ENCODE measurements around the gene IPCEF1. TPM values are rescaled to one million over a fixed set of nuclear protein-coding genes. Genes with fewer than 3 reads are reported as not detected.

IPCEF1 gene
- total and polyA plus RNA-seq, 2 of the 4 experiments (the other 2 are of a cell fraction): under 0.01 to 0.03 TPM

- H3K9ac ChIP-seq (ENCODE audit: low read depth, low read length): no peak overlapping the region
- no peak overlapping the region for H3K4ac ChIP-seq (ENCODE audit: low read depth, low read length)
- ATAC-seq (ENCODE audit: low read depth): no peak
- no peak overlapping the region for H2BK20ac ChIP-seq (ENCODE audit: low read depth, low read length)
- no peaks in the 10 kb centered on the region for H3K9me1 ChIP-seq (ENCODE audit: insufficient read depth, low read length)
- no peaks in the 10 kb centered on the region; the same call in 1 of the 2 replicates for H3K27me3 ChIP-seq (ENCODE audit: control insufficient read depth, insufficient read depth, low read length)
- ChIA-PET CTCF (no interaction called here), POLR2A (ENCODE audit: unreplicated experiment) (no interaction called here)
- no peak overlapping the region for H3K23ac ChIP-seq (ENCODE audit: low read depth, low read length)
- no peak overlapping the region for H2BK15ac ChIP-seq (ENCODE audit: low read depth, low read length)
- no peak overlapping the region for H3K14ac ChIP-seq (replicated peaks; ENCODE audit: low read depth, low read length)
- peaks cover 2% of the 10 kb centered on the region; the same call in 1 of the 2 replicates for H3K4me1 ChIP-seq (ENCODE audit: control insufficient read depth, insufficient read depth, low read length)
- no peak overlapping the region for H2AFZ ChIP-seq (replicated peaks; ENCODE audit: low read length, poor library complexity)
- in situ Hi-C loops (cut with MboI; ENCODE audit: low sequenced_read_pairs) (no loop called here), intact Hi-C loops (cut with micrococcal nuclease) (no loop called here), dilution Hi-C loops (cut with HindIII; ENCODE audit: low sequenced_read_pairs, unreplicated experiment) (no loop called here)
- H3K4me2 ChIP-seq (ENCODE audit: low read depth, low read length): no peak overlapping the region
- no peak overlapping the region for H3K4me3 ChIP-seq (ENCODE audit: insufficient read depth, low read depth, low read length)
- H4K20me1 ChIP-seq (ENCODE audit: insufficient read depth, low read length): no peaks in the 10 kb centered on the region
- no TSS peak for BruUV-seq (replicated peaks)
- H2BK120ac ChIP-seq (ENCODE audit: low read depth, low read length): no peak overlapping the region
- 49% methylated on average over 4 of the region's 5 CpGs; no CpG with 5 or more reads in 1 of the 2 experiments for WGBS, 2 experiments (ENCODE audit: extremely low coverage in 2 of 2, insufficient read length in 1 of 2)
- no peak overlapping the region for H3K56ac ChIP-seq (ENCODE audit: extremely low read depth, insufficient read depth, low read length)
- no peak overlapping the region for H4K91ac ChIP-seq (ENCODE audit: insufficient read depth, low read depth, low read length)
- H3K36me3 ChIP-seq (ENCODE audit: control insufficient read depth, insufficient read depth, low read length): no peaks in the 10 kb centered on the region
- no peak overlapping the region for H3K18ac ChIP-seq (ENCODE audit: low read depth, low read length)
- H2AK5ac ChIP-seq (ENCODE audit: low read depth, low read length): no peak overlapping the region
- no peak overlapping the region for H4K8ac ChIP-seq (ENCODE audit: low read depth in 2 of 2, low read length in 2 of 2)
- no peak overlapping the region for H4K5ac ChIP-seq (ENCODE audit: low read depth, low read length)
- no peak overlapping the region for H3K27ac ChIP-seq (ENCODE audit: insufficient read depth, low read length)
- no peak for TF ChIP-seq POLR2A (IDR thresholded peaks at IDR 0.05; ENCODE audit: low read depth, low read length)
- TF ChIP-seq MAFK (IDR thresholded peaks at IDR 0.05; ENCODE audit: low read depth, low read length): no peak
- TF ChIP-seq NFE2L2 (IDR thresholded peaks at IDR 0.05; ENCODE audit: low read depth, low read length): no peak
- no peak for TF ChIP-seq RAD21 (IDR thresholded peaks at IDR 0.05; ENCODE audit: low read length)
- TF ChIP-seq CEBPB (IDR thresholded peaks at IDR 0.05; ENCODE audit: low read depth, low read length): no peak
- TF ChIP-seq MAZ (IDR thresholded peaks at IDR 0.05; ENCODE audit: borderline replicate concordance, low read depth, low read length): no peak
- TF ChIP-seq SMC3 (IDR thresholded peaks at IDR 0.05; ENCODE audit: low read depth, low read length): no peak
- TF ChIP-seq BHLHE40 (IDR thresholded peaks at IDR 0.05; ENCODE audit: low read depth, low read length): no peak
- TF ChIP-seq, protein P1, sequence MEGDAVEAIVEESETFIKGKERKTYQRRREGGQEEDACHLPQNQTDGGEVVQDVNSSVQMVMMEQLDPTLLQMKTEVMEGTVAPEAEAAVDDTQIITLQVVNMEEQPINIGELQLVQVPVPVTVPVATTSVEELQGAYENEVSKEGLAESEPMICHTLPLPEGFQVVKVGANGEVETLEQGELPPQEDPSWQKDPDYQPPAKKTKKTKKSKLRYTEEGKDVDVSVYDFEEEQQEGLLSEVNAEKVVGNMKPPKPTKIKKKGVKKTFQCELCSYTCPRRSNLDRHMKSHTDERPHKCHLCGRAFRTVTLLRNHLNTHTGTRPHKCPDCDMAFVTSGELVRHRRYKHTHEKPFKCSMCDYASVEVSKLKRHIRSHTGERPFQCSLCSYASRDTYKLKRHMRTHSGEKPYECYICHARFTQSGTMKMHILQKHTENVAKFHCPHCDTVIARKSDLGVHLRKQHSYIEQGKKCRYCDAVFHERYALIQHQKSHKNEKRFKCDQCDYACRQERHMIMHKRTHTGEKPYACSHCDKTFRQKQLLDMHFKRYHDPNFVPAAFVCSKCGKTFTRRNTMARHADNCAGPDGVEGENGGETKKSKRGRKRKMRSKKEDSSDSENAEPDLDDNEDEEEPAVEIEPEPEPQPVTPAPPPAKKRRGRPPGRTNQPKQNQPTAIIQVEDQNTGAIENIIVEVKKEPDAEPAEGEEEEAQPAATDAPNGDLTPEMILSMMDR (conservative IDR thresholded peaks at IDR 0.05; ENCODE audit: low read depth, low read length): no peak
- no peak for TF ChIP-seq ELK1 (IDR thresholded peaks at IDR 0.05; ENCODE audit: borderline replicate concordance, low read depth, low read length)
- H2AK9ac ChIP-seq (replicated peaks; ENCODE audit: low read depth, low read length, poor library complexity): no peak overlapping the region
- no peaks in the 10 kb centered on the region for H3K9me3 ChIP-seq (ENCODE audit: control insufficient read depth, insufficient read depth, low read length)
- H3K79me1 ChIP-seq (ENCODE audit: low read depth in 1 of 2, low read length in 2 of 2): no peaks in the 10 kb centered on the region
- DNase-seq: no peak
- H2BK5ac ChIP-seq (ENCODE audit: low read depth, low read length, poor library complexity, severe bottlenecking): no peak overlapping the region
Observed at GRCh38 chr6:154245506-154245905, 111.1 kb downstream of the IPCEF1 start.
